Measurements from ENCODE around the gene MICAL2. TPM values are rescaled to one million over a fixed set of nuclear protein-coding genes. Genes with fewer than 3 reads are reported as not detected.

Gene MICAL2
- total RNA-seq, 1 donor from 2014 or later, result 158 TPM

DNA sequence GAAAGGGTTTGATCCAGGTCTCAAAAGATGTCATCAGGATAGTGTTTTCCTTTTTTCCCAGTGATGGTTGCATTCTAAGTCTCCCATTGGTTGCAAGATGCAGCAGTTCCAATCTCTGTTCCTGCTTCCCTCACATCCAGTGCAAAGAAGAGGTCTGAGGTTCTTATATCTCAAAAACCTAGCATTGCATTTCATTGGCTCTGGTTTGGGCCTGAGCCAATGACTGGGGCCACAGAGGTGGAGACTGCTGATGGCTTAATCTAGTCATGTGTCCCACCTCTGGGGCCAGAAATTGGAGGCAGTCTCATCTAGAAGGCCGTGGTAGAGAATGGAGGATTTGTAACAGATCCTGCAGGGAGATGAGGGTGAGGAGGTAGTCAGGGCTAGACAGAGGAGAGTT lies 13.2 kb upstream of the MICAL2 start:
- no peak for DNase-seq (ENCODE audit: low spot score)

DNA sequence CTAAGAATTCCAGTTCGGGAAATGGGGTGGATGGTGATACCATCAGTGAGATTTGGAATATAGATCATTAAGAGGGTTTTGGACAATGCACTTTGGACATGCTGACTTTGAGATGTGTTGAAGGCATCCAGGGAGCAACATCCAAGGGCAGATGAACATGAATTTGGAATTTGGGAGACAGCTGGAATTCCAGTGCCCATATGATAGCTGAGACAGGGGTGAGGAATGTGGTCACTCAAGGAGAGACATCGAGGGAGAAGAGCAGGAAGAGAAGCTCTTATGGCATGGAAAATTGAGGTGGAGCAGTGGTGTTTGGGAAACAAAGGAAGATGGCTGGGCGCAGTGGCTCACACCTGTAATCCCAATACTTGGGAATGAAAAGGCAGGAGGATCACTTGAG lies 11.8 kb upstream of the MICAL2 start:
- DNase-seq (ENCODE audit: low spot score), result no peak

DNA sequence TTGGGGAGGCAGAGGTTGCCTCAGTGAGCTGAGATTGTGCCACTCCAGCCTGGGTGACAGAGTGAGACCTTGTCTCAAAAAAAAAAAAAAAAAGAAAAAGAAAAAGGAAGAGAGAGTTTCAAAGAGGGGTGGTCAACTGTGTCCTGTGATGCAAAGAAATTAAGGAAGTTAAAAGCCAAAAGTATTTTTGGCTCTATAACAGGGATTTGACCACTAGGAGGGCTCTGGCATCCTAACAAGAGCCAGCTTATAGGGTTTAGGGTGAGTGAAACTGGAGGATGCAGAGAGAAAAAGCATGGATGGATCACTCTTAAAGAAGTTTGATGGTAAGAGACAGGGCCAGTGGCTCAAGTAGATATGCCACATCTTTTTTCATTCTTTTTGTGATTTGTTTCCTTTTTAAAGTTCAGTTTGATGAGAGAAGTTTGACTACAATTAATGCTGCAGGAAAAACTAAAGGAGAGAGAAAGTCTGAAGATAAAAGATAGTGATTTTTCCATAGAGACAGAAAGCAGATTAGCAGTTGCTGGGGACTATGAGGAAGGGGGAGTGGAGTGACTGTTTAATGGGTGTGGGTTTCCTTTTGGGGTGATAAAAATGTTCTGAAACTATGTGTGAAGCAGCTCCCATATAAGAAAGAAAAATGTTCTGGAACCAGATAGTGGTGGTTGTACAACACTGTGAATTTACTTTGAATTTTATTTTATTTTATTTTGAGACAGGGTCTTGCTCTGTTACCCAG lies 11.1 kb upstream of the MICAL2 start:
- DNase-seq (ENCODE audit: low spot score), result no peak

DNA sequence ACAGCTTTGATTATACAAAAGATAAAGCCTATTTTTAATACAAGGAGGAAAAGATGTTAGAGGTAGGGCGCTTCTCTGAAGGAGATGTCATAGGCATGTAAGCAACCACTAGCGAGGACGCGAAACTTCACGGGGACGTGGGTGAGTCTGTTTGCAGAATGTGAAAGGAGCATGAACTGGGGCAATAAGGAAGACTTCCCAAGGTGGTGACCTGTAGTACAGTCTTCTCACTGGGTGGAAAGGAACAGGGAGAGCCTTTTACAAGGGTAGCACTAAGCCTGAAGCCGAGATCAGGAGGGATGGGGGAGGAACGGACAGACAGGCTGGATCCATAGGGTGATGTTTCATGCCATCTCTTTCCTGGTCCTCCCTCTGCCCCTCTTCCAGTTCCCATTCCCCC lies 10.0 kb upstream of the MICAL2 start:
- no peak for DNase-seq (ENCODE audit: low spot score)

DNA sequence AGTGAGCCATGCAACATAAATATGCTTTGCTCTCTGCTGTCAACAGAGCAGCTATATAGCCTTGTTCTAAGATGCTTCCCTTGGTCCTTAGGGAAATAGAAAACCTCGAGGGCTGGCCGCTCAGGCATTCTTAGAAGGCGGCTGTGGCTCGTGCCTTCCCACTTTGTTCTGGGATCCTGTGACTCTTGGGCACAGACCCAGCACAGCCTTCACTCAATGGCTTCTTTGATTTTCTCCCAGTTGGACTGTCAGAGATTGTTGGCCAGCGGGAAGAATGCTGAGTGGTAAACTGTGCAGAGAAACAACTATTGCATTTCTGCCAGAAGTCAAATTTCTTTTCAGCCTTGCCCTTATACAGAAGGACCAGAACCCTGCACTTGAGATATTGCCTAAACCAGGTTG lies 9.5 kb upstream of the MICAL2 start:
- DNase-seq (ENCODE audit: low spot score), result no peak

DNA sequence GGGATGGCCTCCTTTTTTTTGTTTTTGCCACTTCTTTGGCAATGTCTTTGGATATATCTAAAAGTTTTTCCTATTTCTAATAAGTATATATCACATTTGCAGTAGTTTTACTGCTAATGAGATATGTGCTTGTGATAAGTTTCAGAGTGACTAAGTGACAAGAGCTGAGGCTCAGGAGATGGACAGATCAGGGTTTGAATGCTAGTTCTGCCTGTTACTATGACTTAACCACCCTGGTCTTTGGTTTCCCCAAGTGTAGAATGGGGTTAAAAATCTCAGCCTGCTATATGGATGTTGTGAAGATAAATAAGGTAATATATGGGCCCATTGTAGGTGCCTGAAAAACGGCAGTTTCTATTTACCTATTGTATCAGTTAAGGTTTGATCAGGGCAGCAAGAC lies 9.1 kb upstream of the MICAL2 start:
- DNase-seq (ENCODE audit: low spot score), result no peak

DNA sequence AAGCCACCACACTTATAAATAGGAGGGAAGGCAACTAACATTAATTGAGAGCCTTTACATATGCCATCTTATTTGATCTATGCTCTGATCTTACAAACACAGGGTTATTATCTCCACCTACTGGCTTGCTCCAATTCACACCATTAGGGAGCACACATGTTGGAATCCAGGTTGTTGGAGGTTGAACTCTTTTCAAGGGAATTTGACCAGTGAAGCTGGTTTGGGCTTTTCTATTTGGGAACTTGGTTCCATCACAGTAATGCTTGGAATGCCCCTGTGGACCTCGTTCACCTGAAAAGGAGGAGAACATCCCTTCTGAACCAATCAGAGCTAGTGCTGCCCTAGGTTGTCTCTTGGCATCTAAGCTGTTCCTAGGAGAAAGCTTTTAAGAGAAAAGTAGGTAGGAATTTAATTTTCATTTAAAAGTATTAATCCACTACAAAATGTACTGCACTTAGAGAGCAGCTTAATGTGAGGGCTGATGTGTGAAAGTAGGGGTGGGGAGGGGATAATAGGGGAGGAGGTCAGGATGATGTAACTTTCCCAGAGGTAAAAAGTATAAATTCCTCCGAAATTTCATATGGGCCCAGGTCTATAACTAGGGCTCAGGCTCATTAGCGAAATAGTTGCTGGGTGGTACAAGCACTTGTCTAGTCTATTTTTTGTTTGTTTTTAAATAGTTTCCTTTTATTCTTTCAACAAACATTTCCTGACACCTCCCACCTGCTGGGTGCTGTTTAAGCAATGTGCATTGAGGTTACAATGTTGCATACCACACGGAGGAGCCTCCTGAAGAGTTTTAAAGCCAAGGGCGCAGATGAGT lies 7.6 kb upstream of the MICAL2 start:
- DNase-seq (ENCODE audit: low spot score), result no peak

DNA sequence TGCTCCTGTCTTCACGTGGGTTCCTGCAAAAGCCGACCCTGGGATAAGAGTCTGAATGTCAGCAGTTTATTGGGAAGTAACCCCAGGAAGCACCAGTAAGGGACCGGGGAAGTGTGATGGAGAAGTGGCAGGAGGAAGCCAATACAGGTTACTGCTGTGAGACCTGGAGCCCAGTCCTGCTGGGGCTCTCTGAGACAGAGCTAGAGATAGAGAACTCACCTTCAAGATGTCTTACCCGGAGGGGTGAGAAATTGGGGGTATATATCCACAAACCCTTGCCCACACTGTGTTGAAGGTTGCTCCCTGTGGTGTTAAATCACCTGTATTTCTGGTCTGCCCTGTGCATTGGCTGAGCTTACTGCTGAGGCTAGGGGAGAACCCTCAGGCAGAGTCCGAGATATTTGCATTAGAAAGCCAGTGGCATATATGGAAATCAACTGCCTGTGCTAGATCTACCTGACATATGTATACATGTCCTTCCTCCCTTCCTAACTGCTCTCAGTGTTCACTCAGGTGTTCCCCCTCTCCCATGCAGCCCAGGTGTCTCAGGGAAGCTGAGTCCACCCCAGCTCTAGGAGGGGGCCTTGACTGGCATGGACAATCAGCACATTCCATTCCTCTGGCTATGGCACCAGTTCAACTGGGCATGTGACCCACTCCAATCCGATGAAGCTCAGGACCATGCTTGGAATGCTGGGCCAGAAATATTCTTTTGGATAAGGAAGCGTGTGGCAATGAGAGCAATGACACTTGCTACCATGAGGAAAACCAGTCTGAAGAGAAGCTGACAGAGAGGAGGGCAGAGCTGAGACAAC lies 6.8 kb upstream of the MICAL2 start:
- DNase-seq (ENCODE audit: low spot score), result no peak

DNA sequence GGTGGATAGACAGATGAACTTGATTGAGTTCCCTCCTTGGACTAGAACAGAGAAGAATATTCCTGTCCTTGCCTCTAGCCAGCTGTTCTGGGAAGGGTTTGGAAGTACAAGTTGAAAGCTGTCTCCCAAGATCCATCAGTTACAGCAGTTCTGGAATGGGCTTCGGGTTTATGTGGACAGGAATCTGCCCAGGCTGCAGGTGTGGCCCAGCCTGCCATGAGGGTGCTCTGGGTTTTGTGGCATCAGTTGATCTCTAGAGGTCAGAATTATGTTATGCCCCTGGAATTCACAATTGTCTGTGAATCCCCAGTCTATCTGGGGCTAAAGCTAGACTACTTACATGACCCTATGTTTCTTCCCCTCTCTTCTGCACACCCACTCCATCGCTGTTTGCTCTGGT lies 4.9 kb upstream of the MICAL2 start:
- DNase-seq (ENCODE audit: low spot score), result no peak

DNA sequence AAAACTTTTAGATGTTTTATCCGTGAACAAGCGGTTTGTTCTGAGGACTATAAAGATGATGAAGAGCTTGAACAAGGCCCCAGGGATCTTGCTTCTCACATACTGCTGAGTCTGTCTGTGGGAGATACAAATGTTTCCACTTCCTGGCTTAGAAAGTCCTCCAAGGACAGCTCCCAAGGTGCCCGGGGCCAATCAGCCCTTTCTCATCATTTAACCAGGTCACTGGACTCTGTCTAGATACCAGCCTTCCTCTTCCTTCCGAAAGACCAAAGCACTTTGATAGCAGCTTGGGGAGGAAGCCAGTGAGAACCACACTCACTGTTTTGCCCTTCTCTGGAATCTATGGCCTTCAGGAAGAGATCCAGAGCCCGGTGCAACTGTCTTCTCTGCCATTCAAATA lies 4.3 kb upstream of the MICAL2 start:
- no peak for DNase-seq (ENCODE audit: low spot score)

DNA sequence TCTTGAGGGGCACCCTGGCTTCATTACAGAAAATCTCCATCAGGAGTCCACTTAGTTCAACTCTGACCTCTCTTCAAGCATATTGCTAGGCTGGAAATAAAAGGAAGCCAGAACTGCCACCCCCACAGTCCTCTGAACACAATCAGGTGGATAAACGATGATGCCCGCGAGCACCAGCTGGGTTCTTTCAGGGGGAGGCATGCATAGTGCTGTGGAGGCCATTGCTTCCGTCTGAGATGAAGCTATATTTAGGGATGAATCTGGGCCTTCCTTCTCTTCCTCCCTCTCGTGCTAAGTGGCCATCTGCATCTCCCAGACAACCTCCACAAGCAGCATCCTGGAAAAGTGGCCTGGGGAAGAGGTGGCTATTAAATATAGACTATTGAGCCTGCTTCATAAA lies 3.9 kb upstream of the MICAL2 start:
- DNase-seq (ENCODE audit: low spot score), result no peak

DNA sequence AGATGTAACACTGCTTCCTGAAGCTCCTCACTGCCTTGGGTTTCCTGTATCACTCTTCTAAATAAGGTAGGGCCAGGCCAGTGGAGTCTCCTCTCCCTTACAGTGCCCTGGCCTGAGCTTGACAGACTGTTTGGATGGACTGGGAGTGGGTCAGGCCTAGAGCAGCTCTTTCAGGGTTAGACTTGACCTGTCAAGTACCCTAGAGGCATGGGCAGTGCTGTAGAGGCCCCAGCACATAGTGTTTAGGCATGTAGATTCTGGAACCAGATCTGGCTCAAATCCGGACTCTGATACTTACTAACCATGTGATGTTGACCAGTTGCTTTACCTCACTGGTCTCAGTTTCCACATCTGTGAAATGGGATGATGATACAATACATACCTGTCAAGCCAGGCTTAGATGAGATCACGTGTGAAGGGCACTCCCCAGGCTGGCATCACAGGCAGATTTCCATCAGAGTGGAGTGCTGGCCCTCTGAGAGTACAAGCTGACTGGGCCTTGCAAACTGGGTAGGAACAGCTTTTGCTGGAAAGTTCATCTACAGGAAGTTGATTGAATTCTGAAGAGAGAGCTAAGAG lies 1.4 kb upstream of the MICAL2 start:
- no peak for DNase-seq (ENCODE audit: low spot score)

DNA sequence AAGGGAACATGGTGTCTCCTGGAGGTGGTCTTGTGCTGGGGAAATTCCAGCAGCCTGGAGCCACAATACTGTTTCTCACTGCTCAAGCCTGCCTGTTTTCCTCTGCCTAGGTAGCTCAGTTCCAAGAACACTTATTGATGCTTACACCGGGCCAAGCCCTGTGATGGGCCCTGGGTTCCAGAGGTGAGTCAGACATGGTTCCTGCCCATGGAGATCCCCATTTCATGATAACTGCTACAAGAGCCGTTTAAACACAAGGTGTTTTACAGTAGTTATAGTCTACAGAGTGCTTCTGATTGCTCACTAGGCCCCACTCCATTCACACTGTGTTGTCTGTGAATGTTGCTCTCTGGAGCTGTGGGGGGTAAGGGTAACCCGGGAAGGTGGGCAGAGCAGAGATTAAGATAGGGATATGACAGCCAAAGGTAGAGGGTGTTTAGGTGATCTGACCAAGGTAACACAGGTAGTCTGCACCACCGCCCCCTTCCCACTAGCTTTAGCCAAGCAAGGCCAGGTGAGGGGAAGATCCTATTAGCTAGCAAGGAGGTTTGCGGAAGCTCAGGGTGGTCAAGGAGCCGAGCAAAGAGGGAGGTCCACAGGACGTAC lies 696 bp upstream of the MICAL2 start:
- no peak for DNase-seq (ENCODE audit: low spot score)

DNA sequence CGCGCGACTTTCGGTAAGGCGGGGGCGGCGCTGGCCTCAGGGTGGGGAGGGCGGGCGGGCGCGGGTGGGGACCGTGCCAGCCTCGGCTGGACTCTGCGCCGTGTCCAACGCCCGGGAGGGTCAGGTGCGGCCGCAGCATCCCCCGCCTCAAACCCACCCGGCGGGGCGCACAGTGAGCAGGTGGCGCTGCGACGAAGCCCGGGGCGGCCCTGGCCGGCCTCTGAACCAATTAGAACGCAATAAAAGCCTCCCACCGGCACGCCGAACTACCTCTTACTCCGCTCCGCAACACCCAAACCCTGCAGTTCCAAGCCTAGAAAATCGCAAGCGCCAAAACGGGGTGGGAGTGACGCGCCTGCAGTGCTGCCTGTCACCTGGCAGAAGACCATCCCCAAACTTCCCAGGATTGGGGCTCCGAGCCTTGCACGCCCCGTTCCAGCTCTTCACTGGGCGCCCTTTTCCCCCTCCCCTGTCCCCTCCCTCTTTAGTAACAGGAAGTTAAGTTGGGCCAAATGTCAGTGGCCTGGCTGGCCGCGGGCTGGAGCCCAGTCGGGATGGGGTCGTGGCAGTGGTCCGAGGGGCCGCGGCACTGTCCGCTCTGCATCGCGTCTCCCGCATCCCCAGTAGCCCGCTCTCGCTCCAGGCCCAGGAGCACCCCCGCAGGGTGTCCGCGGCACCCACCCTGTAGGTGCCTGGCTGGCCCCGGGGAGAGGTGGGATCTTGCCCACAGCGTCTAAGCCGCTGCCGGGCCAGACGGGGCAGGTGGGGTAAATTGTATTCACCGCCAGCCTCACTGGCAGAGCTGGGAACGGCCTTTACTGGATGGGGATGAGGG lies 541 bp downstream of the MICAL2 start:
- no peak for DNase-seq (ENCODE audit: low spot score)

DNA sequence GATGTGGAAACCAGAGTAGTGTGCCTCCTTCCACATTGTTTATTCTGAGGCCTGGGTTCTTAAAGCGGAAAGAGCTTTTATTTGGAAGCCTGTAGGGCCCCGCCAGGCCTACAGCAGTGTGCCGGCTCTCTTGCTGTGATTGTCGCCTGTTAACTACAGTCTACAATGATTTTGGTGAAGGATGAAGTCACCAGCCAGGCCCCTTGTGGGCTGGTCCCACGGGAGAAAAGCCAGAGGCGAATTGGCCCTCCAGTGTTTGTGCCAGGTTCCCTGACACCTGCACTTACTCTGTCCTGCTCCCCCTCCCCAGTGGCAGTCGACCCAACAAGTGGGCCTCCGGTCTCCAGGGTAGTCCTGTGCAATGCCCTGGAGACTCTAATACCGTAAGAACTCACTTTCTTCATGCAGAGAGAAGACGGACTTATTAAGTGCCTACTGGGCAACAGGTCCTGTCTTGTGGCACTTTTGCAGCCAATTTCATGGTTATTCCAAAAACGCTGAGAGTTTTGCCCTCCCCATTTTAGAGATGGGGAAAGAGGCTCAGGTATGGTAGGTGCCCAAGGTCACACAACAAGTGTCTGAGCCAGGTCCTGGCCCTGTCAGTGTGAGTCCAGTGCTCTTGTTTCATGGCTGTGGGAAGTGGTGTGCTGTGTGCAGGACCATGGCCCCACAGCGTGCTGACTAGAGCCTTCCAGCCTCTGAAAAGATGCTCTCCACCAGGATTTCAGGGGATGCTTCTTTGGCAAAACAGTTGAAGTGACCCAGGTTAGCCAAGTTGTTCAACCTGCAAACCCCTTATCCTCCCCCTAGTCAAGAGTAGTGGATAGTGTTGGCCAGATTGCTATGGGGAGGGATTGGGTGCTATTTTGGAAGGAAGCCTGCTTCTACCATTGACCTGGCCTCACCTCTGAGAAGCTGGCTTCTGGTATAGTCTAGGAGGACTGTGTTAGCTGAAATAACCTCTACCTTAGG lies 1.4 kb downstream of the MICAL2 start:
- DNase-seq (ENCODE audit: low spot score), result no peak

DNA sequence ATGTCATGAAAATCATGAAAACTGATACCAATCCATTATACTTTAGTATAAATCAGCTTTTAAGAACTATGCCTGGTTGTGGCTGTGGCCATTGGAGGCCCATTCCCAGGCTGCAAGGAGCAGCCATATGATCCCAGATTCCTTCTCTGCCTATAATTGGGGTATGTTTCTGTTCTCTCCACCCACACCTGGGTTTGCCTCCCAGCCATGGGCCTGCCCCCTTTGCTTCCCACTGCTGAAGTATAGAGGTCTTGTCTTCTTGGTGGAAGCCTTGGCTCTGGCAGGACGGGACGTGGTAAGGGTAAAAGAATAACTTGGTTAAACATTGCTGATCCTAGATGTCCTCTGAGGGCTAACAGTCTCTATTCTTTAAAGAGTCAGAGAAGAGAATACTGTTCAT lies 2.4 kb downstream of the MICAL2 start:
- DNase-seq (ENCODE audit: low spot score), result no peak

DNA sequence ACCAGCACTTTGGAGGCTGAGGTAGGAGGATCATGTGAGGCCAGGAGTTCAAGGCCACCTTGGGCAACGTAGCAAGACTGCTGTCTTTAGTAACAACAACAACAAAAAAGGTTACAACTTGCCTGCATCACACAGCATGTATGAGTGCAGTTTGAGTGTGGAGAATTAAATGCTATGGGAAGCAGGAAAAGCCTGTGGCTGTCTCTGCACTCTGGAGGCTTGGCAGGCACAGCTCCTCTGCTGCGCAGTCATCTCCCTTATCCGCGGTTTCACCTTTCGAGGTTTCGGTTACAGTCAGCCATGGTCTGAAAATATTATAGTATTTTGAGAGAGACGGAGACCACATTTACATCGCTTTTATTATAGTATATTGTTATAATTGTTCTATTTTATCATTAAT lies 2.9 kb downstream of the MICAL2 start:
- no peak for DNase-seq (ENCODE audit: low spot score)

DNA sequence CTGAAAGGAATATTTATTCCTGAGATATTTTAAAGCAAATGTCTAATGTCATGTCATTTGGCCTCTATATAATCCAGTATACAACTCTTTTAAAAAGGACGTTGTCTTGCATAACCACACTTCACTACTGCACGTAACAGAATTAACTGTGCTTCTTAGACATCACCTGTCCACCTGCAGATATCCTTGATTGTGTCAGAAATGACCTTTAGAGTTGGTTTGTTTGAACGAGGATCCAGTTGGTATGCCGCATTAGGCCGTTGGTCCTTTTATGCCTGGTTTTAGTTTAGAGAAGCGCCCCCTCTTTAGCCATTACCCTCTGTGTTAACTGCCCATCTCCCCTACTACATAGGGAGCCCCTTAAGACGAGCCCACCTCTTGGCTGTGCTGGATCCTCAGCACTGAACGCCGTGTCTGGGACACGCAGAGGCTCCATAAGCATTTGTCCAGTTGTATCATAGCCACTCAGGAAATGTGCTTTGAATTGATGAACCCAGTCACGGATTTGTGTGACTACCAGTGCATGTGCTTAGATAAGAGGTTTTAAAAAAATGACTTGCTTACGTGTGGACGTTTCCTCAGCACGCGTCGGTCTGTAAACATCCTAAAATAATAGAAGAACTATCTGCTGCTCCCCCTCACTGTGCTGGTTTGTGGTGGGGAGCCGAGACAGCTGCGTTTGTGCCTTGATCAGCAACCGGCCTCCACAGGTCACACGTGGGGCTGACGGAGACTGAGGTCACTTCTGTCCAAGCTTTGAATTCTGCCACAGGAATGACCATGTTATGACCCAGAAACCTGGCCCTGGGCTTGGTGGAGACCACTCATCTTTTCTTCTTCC lies 4.0 kb downstream of the MICAL2 start:
- peak; percentile 52 for DNase-seq (ENCODE audit: low spot score)

Measured in mucosa of gallbladder (tissue), 1 donor.